NOMO-1 treated with dmso at 0.1 percent for 144 hours (cell line): ENCODE measurements around the gene TBC1D28.
"Not testable (repeated sequence)": the region's sequence is repeated elsewhere in the genome, so short reads cannot be mapped to it uniquely, and the experiment has no call there.

Experiments
- DNase-seq: peaks from one replicate; lab custom pipeline; 2025; ENCODE audit not compliant: unreplicated experiment; lab: John Stamatoyannopoulos, UW

Gene TBC1D28

DNA sequence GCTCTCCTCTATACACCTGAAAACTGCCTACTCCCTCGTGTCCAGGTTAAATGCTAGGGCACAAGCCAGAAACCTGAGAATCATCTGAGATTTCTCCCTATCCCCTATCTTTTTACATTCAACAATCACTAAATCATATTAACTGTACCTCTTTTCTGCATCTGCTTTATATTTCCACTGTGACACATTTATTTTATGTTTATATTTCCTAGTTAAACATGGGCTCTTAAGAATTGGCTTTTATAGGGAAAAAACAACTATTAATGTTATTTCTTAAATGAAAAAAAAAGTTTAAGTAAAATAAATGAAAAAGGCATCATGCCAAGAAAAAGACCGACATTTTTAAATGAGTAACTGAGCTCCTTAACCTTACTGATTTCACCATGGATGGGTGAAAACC is 26.6 kb downstream of the TBC1D28 start:
- DNase-seq, result not testable (repeated sequence)

DNA sequence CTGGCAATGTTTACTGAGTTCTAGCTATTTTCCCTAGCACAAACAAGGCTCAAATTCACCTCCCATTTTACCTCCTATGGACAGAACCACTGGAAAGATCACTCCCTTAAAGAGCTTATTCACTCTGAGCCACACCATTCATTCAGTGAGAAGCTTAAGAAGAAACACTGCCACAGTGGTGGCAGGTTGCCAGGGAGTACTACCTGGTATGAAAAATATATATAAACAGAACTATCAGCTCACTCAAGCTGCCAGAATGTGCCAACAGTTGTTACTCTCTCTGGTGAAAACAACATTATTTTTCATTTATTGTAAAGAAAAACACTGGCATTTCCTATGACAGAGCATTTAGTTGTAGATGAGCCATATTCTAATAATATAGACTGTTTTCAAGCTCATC is 31.2 kb downstream of the TBC1D28 start:
- not testable (repeated sequence) for DNase-seq

DNA sequence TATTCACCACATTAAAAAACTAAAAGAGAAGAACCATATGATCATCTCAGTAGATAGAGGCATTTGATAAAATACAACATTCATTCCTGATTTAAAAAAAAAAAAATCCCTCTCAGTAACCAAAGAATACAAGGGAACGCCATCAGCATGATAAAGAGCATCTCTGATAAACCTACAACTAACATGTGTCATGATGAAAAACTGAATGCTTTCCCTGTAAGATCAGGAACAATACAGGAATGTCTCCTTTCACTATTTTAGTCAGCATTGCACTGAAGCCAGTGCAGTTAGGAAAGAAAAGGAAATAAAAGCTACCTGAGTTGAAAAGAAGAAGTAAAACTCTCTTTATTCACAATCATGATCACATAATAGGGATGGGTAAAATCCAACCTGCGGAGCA is 51.1 kb downstream of the TBC1D28 start:
- not testable (repeated sequence) for DNase-seq
